ENCODE results near the gene WSB2. TPM values are rescaled to one million over a fixed set of nuclear protein-coding genes. Genes with fewer than 3 reads are reported as not detected.
"Not testable (repeated sequence)": the region's sequence is repeated elsewhere in the genome, so short reads cannot be mapped to it uniquely, and the experiment has no call there.

Gene WSB2
- polyA plus RNA-seq, 1 donor = 56.6 TPM

DNA sequence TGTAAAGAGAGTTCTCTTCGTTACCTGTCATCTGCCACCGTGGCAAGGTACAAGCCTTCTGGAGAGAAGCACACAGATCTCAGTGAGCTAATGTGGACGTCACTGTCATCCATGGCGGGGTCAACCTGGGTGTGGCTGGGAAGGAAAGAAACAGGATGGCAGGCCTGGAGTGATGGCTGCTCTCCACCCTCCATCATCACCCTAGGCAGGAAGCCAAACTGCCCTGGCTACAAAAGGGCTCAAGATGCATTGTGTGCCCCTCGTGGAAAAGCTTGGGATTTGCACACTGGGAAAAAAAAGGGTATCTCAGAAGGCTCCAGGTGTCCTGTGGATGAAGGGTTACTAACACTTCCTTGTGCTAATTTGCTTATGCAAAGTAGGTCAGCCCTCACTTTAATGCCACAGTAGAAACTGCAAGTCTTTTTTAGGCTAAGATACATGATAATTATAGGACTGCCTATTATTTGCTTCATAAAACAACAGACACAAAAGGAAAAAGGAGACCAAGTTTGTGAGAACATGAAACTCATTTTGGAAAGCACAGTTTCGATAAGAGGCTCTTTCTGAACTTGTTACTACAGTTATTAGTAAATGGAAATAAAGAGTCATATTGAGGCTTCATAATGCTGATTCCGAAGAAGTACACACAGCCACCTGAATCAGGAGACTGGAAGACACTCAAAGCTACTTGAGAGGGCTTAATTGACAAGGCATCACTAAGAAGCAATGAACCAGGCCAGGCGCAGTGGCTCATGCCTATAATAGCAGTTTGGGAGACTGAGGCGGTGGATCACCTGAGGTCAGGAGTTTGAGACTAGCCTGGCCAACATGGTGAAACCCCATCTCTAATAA lies 25.6 kb downstream of the WSB2 start:
- DNase-seq (ENCODE audit: low read depth) = no peak

DNA sequence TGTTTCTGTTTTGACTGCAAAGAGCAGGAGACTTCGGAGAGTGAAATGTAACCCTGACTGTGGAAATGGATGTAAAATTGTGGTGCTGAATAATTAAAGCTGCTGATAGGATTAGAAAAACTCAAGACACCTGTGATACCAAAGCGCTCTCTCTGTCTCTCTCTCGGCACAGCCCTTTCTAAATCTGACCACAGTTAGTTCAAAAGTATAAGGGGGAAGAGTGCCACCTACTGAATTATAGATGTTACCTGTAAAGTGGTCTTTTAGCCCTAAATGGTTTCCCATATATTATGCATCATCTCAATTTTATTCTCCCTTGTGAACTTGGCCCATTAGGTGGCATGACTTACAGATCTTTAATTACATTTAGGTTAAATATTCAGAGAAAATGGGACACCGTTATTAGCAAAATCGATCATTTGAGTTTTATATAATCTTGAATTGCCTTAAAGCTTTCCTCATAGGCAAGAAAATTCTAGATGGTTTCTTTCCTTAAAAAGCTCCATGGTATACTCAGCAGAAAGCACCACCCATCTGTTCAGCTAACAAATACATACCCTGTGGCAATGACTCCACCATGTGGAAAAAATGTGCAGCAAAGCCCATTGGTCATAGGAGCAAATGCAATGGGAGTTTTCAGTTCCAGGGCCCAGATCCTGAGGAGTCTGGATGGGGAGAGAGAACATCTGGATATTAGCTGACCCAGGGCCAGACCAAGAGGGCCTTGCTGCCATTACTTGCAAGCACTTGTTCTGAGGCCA lies 26.4 kb downstream of the WSB2 start:
- no peak for DNase-seq (ENCODE audit: low read depth)

DNA sequence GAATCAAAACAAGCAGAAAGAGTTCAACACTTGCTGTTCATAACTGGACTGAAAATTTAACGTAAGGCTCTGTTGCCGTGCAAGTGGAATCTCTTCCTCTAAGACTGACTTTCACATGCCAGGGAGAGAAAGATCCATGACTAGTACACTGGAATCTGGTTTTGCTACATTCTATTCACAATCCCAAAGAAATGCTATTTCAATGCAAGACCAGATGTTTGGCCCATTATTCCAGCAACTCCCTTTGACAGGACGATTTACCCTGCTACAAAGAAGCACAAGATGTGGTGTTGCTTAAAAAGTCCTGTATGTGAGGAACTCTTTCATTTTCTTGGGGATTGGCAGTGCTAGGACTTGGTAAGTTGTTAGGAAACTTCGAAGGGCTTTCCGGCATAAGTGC lies 27.1 kb downstream of the WSB2 start:
- no peak for DNase-seq (ENCODE audit: low read depth)

DNA sequence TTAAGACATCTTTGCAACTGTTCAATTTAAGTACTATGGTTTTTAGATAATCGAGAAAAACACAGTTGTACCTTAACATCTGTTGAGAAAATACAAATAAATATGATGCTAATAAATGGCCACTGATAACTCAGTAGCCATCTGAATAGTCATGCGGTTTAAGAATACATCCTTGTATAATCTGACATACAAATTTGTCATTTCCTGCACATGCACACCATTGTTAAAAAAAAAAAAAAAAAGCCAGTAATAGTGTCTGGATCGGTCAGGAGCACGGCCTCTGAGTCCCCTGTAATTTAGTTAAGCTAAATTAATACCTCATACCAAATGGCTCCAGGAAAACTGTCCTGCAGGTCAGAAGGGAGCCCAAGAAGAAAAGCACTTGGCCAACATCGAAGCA lies 27.7 kb downstream of the WSB2 start:
- DNase-seq (ENCODE audit: low read depth) = no peak

DNA sequence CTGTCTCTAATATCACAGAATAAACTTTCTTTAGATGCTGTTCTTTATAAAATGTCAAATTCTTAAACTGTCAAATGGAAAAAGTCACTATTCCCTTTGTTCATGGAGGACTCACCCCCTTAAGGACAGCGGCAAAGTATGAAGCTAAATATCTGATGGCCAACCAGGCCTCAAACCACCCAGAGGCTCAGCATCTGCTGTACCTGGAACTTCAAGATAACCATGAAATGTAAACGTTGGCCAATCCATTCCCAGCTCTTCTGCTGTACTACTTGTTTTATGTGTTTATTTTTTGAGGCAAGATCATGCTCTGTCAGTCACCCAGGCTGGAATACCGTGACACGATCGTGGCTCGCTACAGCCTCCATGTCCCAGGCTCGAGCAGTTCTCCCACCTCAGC lies 28.8 kb downstream of the WSB2 start:
- DNase-seq (ENCODE audit: low read depth) = no peak

DNA sequence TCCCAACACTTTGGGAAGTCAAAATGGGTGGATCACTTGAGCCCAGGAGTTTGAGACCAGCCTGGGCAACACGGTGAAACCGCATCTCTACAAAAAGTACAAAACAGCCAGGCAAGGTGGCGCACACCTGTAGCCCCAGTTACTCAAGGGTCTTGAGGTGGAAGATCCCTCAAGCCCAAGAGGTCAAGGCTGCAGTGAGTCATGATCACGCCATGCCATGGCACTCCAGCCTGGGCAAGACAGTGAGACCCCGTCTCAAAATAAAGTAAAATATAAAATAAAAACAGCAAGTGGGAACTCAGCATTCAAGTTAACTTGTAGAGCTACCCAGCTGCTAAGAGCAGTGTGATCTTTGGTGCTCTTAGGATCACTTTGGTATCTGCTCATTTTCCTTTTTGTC lies 31.8 kb downstream of the WSB2 start:
- no peak for DNase-seq (ENCODE audit: low read depth)

DNA sequence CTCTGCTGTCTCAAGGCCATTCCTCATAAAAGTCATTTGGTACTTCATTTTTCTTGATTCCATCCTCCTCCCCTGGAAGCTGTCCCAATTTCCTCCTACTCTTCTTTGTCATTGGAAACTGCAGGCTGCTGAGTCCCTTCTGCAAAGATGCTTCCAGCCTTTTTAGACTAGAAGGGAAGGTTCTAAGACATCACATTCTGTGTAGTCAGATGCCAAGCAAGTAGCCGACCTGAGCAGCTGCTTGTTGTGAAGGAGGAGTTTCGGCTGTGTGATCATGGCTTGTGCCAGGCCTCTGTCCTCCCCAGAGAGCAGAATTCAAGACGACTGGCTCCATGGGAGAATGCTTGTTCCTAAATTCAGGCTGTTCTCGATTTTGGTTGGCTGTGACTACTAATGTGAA lies 35.8 kb downstream of the WSB2 start:
- DNase-seq (ENCODE audit: low read depth) = no peak

DNA sequence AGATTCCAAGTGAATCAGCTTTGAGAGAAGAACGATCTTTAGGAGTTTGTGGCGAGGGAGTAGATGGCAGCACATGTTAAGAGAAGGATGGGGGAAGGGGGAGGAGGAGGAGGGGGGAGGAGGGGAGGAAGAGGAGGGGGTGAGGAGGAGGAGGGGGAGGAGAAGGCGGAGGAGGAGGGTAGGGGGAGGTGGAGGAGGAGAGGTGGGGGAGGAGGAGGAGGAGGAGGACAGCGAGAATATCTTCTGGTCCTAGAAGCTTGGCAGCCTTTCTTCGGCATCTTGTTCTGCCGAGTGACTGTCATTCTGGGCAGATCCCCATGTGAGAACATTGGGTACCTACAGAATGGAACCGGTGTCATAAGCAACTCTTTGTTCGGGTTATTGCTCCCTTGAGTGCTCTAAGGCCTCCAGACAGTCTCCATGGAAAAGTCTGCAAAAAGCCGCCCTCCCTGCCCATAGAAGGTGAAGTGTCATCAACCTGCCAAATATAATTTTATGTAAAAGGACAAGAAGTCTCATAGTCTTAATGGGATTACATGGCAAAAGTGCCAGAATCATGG lies 37.6 kb downstream of the WSB2 start:
- no peak for DNase-seq (ENCODE audit: low read depth)

DNA sequence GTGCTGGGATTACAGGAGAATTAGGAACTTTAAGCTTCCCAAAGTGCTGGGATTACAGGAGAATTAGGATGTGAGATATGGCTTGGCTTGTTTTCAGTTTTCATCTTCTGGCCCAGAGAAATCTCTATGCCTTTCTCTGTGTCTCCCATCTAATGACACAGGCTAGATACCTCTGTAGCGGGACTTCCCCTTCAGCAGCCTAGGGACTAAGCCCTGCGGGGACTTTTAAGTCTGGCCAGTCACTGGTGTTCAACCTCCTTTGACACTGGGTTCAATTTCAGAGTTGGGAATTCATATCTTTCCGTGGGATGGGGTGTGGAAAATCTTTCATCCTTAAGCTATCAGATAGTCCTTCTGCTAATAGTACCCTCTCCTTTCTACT lies 38.3 kb downstream of the WSB2 start:
- no peak for DNase-seq (ENCODE audit: low read depth)

DNA sequence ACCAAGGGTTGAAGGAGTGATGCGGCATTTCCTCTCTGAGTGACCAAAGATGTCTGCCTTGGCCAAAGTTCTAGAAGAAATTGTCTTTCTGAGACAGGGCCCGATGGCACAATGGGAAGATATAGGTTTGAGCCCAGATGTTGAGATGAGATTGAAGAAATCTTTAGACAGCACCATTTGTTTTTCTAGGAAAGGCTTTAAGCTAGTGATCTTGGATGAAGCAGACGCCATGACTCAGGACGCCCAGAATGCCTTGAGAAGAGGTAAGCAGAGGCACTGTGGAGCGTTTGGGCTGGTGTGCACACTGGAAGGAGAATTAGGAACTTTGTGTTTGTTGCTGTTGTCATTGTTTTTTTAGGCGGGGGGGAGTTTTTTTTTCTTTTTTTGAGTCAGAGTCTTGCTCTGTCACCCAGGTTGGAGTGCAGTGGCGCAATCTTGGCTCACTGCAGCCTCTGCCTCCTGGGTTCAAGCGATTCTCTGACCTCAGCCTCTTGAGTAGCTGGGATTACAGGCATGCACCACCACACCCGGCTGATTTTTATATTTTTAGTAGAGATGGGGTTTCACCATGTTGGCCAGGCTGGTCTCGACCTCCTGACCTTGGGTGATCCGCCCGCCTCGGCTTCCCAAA lies 38.8 kb downstream of the WSB2 start:
- not testable (repeated sequence) for DNase-seq (ENCODE audit: low read depth)

DNA sequence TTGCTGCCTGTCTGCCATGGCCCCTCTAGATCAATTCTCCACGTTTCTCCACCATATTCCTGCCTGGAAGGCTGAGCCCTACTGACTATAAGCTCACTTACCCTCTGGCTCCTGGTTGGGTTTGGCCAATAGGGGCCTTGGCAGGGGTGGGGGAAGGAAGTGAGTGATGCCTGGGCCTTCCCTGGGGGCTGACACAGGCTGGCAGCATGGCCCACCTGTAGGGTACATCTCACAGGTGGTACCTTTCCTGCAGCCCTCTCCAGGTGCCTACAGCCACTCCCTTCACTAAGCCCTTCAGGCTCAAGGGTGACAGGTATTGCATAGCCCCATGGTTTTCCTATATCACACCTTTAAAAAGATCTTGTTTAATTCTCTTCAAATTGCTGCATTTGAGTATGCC lies 40.9 kb downstream of the WSB2 start:
- no peak for DNase-seq (ENCODE audit: low read depth)

DNA sequence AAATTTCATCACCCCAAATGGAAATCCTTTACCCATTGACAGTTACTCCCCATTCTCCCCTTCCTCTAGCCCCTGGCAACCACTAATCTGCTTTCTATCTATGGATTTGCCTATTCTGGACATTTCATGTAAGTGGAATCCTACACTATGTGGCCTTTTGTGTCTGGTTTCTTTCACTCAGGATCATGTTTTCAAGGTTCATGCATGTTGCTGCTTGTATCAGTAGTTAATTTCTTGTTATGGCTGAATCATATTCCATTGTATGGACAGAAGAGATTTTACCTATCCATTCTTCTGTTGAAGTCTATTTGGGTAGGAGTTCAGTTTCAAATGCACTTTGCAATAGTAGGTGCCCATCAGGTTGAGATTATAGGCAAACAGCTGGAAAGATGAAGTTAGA lies 43.1 kb downstream of the WSB2 start:
- no peak for DNase-seq (ENCODE audit: low read depth)

DNA sequence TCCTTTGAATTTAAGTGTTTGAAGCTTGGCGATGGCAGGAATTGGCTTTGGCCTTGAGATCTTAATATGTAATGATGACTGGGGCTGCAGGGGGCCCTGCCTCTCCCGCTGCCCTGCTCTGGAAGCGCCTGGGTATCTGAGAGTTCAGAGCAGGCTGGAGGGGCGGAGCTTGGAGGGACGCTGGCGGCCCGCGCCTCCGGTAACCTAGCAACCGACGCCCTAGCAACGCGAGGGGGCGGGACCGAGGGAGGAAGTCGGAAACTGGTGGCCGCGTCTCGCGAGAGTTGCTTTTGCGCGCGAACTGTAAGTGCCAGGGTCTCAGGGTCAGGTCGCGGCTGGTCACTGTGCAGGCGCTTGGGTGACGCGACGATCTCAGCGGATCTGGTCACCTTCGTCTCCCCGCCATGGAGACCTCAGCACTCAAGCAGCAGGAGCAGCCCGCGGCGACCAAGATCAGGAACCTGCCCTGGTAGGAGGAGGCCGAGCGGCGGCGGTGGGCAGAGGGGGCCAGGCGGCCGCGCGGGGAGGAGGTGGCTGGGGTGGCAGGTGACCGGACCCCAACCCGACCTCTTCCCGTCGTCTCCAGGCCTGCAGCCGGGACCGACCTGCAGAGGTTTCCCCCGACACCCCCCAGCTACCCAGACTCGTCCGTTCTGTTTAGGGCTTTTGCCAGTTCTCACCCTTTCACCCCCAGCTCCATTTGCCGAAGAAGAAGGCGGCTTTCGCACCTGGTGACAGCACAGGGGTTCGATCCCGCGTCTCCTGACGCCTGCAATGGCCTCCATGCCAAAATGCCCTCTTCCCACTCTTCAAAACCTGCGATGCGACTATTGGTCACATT lies 44.3 kb downstream of the WSB2 start, which contains the start of gene RFC5:
TSS of gene RFC5 (plus strand) at position 280 of the 841 bp plus-strand sequence. CDS start at position 405, 125 bp downstream.
- peak; percentile 78 for DNase-seq (ENCODE audit: low read depth)

DNA sequence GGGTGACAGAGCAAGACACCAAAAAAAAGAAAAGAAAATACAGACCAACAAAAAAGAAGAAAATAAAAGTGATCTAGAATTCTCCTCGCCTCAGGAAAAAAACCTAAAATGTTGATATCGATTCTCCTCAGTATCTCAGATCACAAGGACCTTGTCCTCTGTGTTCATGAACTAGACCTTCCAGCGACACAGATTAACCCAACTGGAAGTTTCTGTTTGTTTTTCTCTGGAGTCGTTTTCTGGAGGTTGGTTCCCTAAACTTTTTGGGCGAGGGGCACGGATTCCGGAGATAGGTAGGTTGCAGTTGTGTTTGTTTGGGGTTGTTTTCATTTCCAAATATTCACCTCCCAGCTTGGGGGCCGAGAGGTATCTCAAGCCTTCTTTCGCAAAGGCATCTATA lies 45.0 kb downstream of the WSB2 start:
- DNase-seq (ENCODE audit: low read depth) = no peak

DNA sequence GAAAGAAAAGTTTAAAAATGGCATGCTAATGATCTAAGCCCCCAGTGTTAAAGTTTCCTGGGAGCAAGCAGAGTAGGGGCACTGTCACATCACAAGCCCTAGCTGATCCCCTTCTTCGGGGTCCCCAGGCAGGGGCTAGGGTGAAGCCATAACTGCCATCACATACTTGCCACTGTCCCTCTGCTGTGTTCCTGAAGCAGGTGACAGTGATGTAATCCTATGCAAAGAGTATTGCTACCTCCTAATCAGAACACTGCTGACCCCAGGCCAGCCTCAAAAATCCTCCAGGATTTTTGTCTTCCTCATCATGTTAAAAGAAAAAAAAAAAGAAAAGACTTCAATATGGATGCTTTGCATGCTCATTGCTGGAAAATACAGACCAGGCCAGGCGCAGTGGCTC lies 45.7 kb downstream of the WSB2 start:
- DNase-seq (ENCODE audit: low read depth) = no peak

DNA sequence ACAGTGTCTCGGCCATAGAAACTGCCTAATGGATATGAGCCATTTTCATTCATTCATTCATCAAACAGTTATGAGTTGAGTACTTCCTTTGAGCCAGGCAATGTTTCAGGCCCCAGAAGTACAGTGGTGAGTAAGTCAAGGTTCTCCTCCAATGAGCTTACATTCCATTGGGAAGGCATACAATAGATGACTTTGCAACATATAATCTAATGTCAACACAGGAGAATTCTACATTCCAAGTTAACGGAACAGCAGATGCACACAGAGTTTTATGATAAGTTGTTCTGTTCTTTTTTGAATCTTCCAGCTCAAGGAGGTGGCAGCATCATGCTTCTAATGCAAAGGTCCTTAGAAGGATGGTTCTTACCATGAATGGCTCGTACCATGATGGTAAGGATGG lies 47.7 kb downstream of the WSB2 start:
- DNase-seq (ENCODE audit: low read depth) = no peak

DNA sequence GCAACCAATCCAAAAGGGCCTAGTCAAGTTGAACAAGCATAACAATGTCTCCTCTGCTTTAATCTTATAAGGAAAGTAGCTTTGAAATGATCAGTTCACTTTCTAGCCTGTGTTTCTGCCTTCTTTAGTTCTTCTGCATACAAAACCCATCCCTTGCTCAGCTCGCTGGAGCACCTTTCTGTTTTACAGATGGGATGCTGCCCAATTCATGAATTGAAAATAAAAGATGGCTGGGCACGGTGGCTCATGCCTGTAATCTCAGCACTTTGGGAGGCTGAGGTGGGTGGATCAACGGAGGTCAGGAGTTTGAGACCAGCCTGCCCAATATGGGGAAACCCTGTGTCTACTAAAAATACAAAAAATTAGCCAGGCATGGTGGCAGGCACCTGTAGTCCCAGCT lies 49.0 kb downstream of the WSB2 start:
- DNase-seq (ENCODE audit: low read depth) = no peak

DNA sequence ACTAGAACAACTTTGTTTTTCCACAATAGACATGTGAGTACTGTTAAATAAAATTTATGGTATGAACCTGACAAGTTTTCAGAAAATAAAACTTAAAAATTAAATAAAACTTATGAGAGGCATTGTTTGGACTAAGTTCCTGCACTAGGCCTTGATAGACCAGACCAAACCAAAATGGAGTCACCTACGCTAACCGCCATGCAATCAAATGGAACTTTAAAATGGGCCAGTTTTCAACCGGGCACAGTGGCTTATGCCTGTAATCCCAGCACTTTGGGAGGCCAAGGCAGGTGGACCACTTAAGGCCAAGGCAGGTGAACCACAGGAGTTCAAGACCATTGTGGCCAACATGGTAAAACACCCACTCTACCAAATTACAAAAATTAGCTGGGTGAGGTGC lies 49.6 kb downstream of the WSB2 start:
- no peak for DNase-seq (ENCODE audit: low read depth)

DNA sequence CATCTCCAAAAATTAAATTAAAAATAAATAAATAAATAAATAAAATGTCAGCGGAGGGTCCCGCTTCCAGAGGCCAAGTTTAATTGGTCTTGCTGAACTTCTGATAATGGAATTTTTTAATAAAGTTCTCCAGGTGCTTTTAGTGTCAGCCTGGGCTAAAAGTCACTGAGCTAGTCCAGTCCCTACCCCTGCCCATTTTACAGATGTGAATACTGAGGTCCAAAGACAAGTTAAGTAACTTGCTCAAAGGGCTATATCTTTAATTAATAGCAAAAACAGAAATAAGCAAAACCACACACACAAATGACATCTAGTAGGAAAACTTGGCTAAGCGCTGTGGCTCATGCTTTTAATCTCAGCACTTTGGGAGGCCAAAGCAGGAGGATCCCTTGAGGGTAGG lies 50.1 kb downstream of the WSB2 start:
- no peak for DNase-seq (ENCODE audit: low read depth)

DNA sequence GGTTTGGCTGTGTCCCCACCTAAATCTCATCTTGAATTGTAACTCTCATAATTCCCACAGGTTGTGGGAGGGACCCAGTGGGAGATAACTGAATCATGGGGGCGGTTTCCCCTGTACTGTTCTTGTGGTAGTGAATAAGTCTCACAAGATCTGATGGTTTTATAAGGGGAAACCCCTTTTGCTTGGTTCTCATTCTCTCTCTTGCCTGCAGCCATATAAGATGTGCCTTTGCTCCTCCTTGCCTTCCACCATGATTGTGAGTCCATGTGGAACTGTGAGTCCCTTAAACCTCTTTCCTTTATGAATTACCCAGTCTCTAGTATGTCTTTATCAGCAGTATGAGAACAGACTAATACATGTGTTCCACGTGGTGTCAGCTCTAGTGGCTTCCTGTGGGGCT lies 61.2 kb downstream of the WSB2 start:
- DNase-seq (ENCODE audit: low read depth) = not testable (repeated sequence)

DNA sequence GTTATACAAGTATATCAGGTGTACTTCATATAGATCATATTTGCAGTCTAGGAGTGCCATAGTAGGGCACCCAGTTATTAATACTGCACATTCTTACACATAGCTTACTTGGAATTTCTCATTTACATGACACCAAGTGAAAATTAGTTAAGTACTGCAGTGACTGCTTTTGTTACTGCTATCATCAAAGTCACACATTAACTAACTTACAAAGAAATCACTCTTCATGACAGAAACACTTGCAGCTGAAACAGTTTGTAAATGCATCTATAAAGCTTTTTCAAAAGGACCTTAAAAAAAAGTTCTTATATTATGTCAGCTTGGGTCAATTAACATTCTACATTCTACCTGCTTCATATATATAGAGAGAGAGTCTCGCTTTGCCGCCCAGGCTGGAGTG lies 62.3 kb downstream of the WSB2 start:
- DNase-seq (ENCODE audit: low read depth) = no peak
